ENCODE measurements around the gene COMMD2.

GRCh38 chr3:149781211-149781610 lies 28.9 kb upstream of the COMMD2 start:
- no peak for TF ChIP-seq EZH2phosphoT487 (IDR thresholded peaks at IDR 0.05; ENCODE audit: borderline replicate concordance, low read depth, low read length)
- no peak for TF ChIP-seq CTCF (conservative IDR thresholded peaks at IDR 0.05; ENCODE audit: low read length)

Measured in OCI-LY7 (cell line).